GM10266 (cell line): ENCODE results near the gene TUBGCP6.
A peak's percentile ranks its signal among the peaks of the same experiment; 100 is the strongest.

Source experiments
- DNase-seq: peaks from one replicate; pipeline ENCODE4 v3.0.0; 2012; ENCODE audit errors: extremely low spot score
- TF ChIP-seq, protein P1 (sequence below): IDR thresholded peaks from 2 replicates; pipeline ENCODE4 v1.5.1; 2012; ENCODE audit warnings: mild to moderate bottlenecking, low read depth; ENCODE audit not compliant: control insufficient read depth, insufficient read depth; ENCODE audit errors: missing control alignments

TUBGCP6 gene, protein sequence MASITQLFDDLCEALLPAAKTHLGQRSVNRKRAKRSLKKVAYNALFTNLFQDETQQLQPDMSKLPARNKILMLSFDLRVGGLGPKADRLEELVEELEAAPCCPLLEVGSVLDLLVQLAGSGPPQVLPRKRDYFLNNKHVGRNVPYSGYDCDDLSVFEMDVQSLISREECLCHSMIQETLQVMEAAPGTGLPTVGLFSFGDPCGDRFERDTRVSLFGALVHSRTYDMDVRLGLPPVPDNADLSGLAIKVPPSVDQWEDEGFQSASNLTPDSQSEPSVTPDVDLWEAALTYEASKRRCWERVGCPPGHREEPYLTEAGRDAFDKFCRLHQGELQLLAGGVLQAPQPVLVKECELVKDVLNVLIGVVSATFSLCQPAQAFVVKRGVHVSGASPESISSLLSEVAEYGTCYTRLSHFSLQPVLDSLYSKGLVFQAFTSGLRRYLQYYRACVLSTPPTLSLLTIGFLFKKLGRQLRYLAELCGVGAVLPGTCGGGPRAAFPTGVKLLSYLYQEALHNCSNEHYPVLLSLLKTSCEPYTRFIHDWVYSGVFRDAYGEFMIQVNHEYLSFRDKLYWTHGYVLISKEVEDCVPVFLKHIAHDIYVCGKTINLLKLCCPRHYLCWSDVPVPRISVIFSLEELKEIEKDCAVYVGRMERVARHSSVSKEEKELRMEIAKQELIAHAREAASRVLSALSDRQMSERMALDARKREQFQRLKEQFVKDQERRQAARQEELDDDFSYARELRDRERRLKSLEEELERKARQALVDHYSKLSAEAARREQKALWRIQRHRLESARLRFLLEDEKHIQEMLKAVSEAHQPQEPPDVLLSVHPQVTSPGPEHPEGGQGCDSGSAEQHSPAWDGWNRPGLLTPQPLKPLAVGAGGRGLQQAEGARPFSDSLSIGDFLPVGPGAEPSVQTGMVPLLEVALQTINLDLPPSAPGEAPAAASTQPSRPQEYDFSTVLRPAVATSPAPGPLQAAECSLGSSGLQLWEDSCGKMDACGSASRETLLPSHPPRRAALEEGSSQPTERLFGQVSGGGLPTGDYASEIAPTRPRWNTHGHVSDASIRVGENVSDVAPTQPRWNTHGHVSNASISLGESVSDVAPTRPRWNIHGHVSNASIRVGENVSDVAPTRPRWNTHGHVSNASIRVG (N-terminal part only)

DNA sequence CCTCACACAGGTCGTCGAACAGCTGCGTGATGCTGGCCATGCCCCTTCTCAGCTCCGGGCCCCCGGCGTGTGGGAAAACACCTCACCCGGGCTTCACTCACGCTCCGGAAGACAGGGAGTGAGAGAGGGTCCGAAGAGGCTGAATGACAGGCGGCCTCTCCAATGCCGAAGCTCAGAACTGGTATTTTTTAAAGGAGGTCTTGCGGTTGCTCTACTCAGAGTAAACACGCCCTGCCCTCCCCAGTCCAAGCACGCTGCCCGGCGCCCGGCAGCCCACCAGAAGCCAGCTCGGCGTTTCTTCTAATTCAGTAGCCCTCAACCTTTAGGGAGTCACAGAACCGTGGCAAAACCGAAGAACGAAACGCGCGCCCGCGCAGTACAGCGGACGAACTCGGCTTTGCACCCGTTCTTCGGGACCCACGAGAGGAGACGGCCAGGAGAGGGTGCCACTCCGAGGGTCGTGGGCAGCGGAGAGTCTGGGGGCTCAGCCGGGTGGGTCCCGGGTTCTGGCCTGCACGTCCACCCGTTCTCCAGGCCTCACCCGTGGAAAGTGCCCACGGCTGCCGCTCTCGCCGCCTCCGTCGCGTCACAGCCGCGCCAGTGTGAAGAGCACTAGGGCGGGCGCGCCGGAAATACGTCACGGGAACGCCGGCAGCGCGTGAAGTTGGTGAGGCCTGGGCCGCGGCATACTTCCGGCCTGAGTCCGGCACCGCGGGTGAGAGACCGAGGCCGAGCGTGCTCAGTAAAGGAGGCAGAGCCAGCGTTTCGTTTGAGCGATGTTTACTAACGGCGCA, at the start of gene TUBGCP6:
Gene TUBGCP6, minus strand, starts transcription at position 604 of the 794 bp plus-strand sequence. Its CDS starts 564 bp downstream, at position 40.
- DNase-seq, result peak; percentile 95
- TF ChIP-seq, protein P1, sequence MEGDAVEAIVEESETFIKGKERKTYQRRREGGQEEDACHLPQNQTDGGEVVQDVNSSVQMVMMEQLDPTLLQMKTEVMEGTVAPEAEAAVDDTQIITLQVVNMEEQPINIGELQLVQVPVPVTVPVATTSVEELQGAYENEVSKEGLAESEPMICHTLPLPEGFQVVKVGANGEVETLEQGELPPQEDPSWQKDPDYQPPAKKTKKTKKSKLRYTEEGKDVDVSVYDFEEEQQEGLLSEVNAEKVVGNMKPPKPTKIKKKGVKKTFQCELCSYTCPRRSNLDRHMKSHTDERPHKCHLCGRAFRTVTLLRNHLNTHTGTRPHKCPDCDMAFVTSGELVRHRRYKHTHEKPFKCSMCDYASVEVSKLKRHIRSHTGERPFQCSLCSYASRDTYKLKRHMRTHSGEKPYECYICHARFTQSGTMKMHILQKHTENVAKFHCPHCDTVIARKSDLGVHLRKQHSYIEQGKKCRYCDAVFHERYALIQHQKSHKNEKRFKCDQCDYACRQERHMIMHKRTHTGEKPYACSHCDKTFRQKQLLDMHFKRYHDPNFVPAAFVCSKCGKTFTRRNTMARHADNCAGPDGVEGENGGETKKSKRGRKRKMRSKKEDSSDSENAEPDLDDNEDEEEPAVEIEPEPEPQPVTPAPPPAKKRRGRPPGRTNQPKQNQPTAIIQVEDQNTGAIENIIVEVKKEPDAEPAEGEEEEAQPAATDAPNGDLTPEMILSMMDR, result peak; percentile 1

DNA sequence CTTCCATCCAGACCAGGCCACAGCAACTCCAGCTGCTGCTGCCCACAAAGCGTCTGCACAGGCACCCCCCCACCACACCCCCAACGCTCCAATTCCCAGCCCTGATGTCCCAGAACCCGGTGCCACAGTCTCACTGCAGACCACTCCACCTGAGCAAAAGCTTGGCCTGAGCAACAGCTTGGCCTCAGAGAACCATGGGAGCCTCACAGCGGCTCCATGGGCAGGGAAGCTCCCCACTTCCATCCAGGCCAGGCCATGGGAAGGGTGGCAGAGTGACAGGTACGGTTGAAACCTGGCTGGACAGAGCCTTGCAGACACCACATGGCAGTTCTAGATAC, 49.5 kb upstream of the TUBGCP6 start:
- TF ChIP-seq, protein P1, result no peak
- no peak for DNase-seq

DNA sequence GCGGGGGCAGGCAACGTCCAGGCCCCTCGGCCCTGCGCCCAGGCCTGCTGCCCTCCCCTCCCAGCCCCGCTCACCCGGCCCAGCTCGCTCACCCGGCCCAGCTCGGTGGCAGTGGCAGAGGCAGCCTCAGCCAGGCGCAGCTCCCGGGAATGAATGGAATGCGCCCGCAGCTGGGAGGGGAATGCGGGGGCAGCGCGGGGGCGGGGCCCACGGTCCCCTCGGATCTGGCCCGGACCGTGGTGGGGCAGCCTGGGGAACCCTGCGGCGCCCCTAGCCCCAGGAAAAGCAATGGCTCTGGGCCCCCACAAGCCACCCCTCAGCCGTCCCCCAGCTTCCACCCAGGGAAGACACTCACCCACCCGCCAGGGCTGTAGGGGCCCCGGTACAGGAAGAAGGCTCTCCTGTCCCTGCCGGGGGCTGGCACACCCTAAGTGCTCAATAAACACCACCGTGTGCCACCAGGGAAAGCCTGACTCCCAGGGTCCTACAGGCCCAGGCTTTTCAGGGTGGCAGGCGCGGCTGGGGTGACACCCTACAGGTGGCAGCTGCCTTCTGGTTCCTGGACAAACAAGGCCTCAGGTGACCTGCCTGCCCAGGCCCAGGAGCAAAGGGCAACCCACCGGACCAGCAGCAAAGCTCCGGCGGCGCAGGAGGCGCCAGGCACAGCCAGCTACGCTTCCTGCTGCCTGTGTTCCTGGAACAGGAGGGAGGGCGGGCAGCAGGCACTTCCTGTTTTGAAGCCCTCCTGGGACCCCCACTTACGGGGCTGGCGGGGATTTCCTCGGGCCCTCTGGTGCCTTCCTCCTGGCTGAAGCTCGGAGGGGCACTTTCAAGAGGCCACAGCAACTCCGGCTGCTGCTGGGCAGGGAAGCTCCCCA, 48.9 kb upstream of the TUBGCP6 start:
- TF ChIP-seq, protein P1, result no peak
- no peak for DNase-seq

DNA sequence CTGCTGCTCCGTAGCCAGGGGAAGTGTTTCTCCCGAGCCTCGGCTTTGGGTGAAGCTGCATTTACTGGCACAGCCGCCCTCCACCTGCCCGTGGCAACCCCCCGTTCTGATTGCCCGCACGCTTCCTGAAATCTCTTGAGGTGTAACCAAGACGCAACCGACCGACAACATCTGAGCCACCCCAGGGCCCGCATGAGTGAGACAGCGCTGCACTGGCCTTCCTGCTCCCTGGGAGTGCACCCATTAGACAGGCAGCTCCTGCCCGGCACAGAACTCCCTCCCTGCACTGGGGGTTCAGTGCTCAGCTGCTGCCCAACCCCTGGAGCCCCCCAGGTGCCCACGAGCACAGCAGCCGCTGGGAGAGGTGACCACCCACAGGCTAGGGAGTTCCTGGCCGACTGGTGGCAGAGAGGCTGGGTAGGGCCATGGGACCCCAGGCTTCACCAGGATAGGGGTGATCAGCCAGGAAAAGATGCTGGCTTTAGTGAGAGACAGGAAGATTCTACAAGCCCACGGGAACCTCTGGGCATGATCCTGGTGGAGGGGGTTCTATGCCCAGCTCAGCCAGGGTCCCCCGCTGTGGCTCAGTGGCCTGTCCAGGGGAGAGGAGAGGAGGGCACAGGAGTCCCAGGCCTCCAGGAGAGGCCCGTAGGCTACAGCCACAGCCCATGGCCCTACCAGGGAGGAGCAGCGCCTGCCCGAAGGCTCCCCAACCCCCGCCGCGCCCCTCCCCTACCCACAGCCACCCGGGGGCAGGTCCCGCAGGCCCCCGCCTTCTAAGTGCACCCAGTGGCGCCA, 48.0 kb upstream of the TUBGCP6 start:
- TF ChIP-seq, protein P1, result no peak
- DNase-seq, result no peak

DNA sequence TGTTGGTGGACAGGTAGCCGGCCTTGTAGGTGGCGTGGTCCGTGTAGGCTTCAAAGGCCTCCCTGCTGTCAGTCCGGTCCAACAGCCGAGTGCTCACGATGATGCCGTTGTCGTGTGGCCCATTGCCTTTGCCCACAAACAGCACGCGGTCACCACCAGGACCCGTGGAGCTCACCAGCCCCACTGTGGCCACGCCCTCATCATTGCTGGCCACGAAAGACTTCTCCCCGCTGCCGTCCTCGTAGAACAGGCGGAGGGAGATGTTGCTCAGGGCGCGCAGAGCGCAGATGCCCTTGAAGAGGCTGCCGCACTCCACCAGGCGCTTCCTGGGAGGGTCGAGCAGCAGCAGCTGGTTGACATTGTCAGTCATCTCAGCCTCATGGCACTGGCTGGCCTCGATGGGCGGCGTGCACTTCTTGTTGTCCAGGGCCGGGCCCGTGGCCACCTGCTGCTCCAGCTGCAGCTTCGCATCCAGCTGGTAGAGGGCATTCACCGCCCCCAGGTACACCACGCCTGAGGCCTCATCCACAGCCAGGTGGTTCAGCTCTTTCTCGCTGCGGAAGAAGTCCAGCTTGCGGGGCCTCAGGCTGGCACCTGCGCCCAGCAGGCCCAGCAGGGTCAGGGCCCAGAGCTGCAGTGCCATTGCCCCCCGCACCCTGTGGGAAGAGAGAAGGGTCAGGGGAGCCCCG, 45.3 kb upstream of the TUBGCP6 start:
- TF ChIP-seq, protein P1, result no peak

More for the DNA sequence above, 45.3 kb upstream of the TUBGCP6 start:
- no peak for DNase-seq
